Hepatocyte (in vitro differentiated cells): ENCODE data around the gene PDZRN4.

Experiments
- CTCF ChIP-seq: fragments of 200-600 bp; sonication (generic); IDR thresholded peaks from 2 replicates; pipeline ENCODE4 v1.5.1; 2016; ENCODE audit warnings: antibody characterized with exemption, mild to moderate bottlenecking; ENCODE audit not compliant: poor library complexity
- EZH2phosphoT487 ChIP-seq: fragments of 200-600 bp; sonication (generic); IDR thresholded peaks from one replicate; pipeline ENCODE4 v1.6.1; 2018; ENCODE audit warnings: antibody characterized with exemption, mild to moderate bottlenecking, low read depth, moderate library complexity; ENCODE audit not compliant: unreplicated experiment, severe bottlenecking

GRCh38 chr12:41459906-41460214 lies 271.7 kb downstream of the PDZRN4 start:
- TF ChIP-seq CTCF = no peak
- TF ChIP-seq EZH2phosphoT487 = no peak
